GM23338 (cell line): Measurements from ENCODE around the gene SPG21.

Experiments
- CTCF ChIP-seq, 2 experiments: fragments of 200-600 bp in 1 of 2; sonication (generic) in 1 of 2; conservative IDR thresholded peaks; 2 replicates each; pipeline versions ENCODE4 v1.5.1 to v1.6.1; 2016 to 2017; ENCODE audit warnings: antibody characterized with exemption in 2 of 2, low read depth in 2 of 2, mild to moderate bottlenecking in 2 of 2, moderate library complexity in 1 of 2
- EZH2 ChIP-seq: fragments of 200-600 bp; sonication (generic); IDR thresholded peaks from one replicate; pipeline ENCODE4 v1.8.0; 2017; ENCODE audit warnings: antibody characterized with exemption, mild to moderate bottlenecking, low read depth; ENCODE audit not compliant: unreplicated experiment

DNA sequence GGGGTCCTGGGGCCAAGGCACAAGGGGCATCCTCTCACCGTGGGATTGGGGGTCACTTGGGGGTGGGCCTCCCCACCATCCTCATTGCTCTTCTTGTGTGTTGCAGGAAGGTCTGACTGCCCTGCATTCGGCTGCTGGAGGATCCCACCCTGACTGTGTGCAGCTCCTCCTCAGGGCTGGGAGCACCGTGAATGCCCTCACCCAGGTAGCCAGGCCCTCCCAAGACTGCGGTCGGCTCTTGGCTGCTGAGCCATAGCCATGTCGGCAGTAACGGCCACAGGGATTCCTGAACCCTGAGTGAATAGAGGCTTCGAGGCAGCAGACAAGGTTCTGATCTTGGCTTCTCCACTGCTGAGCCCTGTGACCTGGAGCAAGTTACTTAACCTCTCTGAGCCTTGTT, 58.3 kb downstream of the SPG21 start:
- TF ChIP-seq CTCF (conservative IDR thresholded peaks at IDR 0.05; ENCODE audit: low read depth in 2 of 2), result no peak
- no peak for TF ChIP-seq EZH2
